Measurements from ENCODE around the gene USH2A. TPM values are rescaled to one million over a fixed set of nuclear protein-coding genes. Genes with fewer than 3 reads are reported as not detected.

Gene USH2A
- total RNA-seq, 1 donor from 2014 or later: 0.55 TPM

DNA sequence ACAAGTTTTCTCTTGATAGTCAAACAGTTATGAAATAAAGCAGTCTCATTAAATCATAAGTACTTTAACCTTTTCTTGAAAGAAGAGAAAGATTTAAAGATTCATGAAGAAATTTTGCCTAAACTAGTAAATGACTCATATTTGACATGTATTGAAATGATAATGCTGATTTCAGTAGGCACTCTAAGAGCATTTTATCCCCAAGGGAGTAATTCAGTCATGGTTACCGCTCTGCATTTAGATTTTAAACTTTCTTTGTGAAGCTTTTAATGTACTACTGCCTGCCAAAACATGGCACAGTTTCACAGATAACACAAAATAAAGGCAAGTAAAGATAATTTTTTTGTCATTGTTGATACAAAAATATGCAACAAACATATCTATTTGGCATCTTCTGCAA is 6.8 kb downstream of the USH2A start:
- TF ChIP-seq, protein P1, sequence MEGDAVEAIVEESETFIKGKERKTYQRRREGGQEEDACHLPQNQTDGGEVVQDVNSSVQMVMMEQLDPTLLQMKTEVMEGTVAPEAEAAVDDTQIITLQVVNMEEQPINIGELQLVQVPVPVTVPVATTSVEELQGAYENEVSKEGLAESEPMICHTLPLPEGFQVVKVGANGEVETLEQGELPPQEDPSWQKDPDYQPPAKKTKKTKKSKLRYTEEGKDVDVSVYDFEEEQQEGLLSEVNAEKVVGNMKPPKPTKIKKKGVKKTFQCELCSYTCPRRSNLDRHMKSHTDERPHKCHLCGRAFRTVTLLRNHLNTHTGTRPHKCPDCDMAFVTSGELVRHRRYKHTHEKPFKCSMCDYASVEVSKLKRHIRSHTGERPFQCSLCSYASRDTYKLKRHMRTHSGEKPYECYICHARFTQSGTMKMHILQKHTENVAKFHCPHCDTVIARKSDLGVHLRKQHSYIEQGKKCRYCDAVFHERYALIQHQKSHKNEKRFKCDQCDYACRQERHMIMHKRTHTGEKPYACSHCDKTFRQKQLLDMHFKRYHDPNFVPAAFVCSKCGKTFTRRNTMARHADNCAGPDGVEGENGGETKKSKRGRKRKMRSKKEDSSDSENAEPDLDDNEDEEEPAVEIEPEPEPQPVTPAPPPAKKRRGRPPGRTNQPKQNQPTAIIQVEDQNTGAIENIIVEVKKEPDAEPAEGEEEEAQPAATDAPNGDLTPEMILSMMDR (IDR thresholded peaks at IDR 0.05; ENCODE audit: unreplicated experiment): no peak
- Mint-ChIP-seq H3K36me3 (ENCODE audit: insufficient read depth) (no peaks in the 10 kb centered on the region), H3K4me3 (ENCODE audit: low read depth) (no peak overlapping the region), H3K27me3 (no peaks in the 10 kb centered on the region), H3K4me1 (ENCODE audit: low read depth) (peaks cover 5% of the 10 kb centered on the region), H3K27ac (no peak overlapping the region), H3K9me3 (ENCODE audit: low read depth) (no peaks in the 10 kb centered on the region)
- no peak for DNase-seq (ENCODE audit: low spot score, unreplicated experiment)

DNA sequence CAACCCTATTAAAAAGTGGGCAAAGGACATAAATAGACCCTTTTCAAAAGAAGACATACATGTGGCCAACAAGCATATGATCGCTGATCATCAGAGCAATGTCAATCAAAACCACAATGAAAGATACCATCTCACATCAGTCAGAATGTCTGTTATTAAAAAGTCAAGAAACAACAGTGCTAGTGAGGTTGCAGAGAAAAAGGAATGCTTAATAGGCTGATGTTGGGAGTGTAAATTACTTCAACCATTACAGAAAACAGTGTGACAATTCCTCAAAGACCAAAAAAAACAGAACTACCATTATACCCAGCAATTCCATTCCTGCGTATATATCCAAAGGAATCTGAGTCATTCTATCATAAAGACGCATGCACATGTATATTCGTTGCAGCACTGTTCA is 13.2 kb downstream of the USH2A start:
- no peaks in the 10 kb centered on the region for H3K27me3 Mint-ChIP-seq
- no peak overlapping the region for H3K4me3 Mint-ChIP-seq (ENCODE audit: low read depth)
- DNase-seq (ENCODE audit: low spot score, unreplicated experiment): no peak
- TF ChIP-seq, protein P1 (IDR thresholded peaks at IDR 0.05; ENCODE audit: unreplicated experiment): no peak
- H3K36me3 Mint-ChIP-seq (ENCODE audit: insufficient read depth): no peaks in the 10 kb centered on the region
- H3K4me1 Mint-ChIP-seq (ENCODE audit: low read depth): no peaks in the 10 kb centered on the region
- no peaks in the 10 kb centered on the region for H3K9me3 Mint-ChIP-seq (ENCODE audit: low read depth)
- no peak overlapping the region for H3K27ac Mint-ChIP-seq

DNA sequence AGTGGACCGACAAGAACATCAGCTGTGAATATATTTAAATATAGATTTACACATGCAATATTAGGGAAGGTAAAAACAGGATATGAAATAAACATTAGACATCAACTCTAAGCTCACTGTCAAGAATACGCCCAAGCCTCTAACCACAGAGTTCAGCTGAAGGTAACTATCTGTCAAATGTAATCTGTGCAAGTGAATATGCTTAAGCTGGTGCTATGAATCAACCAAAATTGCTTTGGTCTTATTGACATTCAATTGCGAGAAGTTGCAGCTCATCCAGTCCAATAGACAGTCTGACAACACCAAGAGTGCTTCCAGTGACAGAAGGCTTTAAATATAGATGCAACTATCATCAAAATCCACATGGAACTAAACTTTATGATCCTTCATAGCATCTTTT is 32.3 kb downstream of the USH2A start:
- no peak overlapping the region for H3K4me3 Mint-ChIP-seq (ENCODE audit: low read depth)
- TF ChIP-seq, protein P1 (IDR thresholded peaks at IDR 0.05; ENCODE audit: unreplicated experiment): no peak
- no peaks in the 10 kb centered on the region for H3K36me3 Mint-ChIP-seq (ENCODE audit: insufficient read depth)
- H3K27me3 Mint-ChIP-seq: peaks cover 3% of the 10 kb centered on the region
- DNase-seq (ENCODE audit: low spot score, unreplicated experiment): no peak
- peaks cover 3% of the 10 kb centered on the region for H3K4me1 Mint-ChIP-seq (ENCODE audit: low read depth)
- no peaks in the 10 kb centered on the region for H3K9me3 Mint-ChIP-seq (ENCODE audit: low read depth)
- H3K27ac Mint-ChIP-seq: no peak overlapping the region

DNA sequence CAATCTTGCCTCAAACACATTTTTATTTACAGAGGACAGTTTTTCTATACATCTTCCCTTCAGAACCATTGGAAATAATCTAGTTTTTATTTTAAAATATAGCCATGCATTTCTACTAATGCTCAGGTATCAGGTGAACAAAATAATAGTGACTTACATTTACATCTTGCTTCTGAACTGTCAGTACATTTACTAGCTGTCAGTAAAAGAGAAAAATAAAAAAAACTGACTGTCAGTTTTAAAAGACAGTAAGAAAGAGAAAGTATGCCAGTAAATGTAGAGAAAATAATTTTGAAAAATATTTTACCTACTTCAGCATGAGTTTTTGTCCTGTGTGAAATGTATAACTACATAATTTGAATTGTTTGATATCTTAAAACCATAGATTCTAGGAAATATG is 33.5 kb downstream of the USH2A start:
- Mint-ChIP-seq H3K9me3 (ENCODE audit: low read depth) (no peaks in the 10 kb centered on the region), H3K4me1 (ENCODE audit: low read depth) (peaks cover 3% of the 10 kb centered on the region), H3K4me3 (ENCODE audit: low read depth) (no peak overlapping the region), H3K36me3 (ENCODE audit: insufficient read depth) (no peaks in the 10 kb centered on the region), H3K27ac (no peak overlapping the region), H3K27me3 (peaks cover 3% of the 10 kb centered on the region)
- DNase-seq (ENCODE audit: low spot score, unreplicated experiment): no peak
- TF ChIP-seq, protein P1 (IDR thresholded peaks at IDR 0.05; ENCODE audit: unreplicated experiment): no peak

DNA sequence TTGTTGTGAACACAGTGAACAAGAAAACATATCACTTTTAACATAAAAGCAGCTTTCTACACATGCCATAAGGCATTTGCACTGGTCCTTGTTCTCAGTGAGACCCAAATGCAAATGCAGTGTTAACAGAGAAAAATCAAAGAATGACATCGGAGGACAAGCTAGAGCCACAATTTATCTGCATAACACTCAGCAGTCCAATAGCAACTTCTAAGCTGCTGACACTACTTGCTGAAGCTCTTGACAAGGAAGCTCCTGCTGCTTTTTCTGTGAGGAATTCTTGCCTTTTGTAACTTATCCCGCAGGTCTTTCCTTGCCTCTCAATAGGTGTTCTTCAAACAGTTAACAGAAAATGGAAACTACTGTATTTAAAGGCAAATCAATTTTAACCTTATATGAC is 34.7 kb downstream of the USH2A start:
- TF ChIP-seq, protein P1 (IDR thresholded peaks at IDR 0.05; ENCODE audit: unreplicated experiment): no peak
- H3K36me3 Mint-ChIP-seq (ENCODE audit: insufficient read depth): no peaks in the 10 kb centered on the region
- no peak overlapping the region for H3K27ac Mint-ChIP-seq
- peaks cover 3% of the 10 kb centered on the region for H3K4me1 Mint-ChIP-seq (ENCODE audit: low read depth)
- no peak overlapping the region for H3K4me3 Mint-ChIP-seq (ENCODE audit: low read depth)
- peaks cover 3% of the 10 kb centered on the region for H3K27me3 Mint-ChIP-seq
- H3K9me3 Mint-ChIP-seq (ENCODE audit: low read depth): no peaks in the 10 kb centered on the region
- DNase-seq (ENCODE audit: low spot score, unreplicated experiment): no peak
